ENCODE measurements around the gene PLEKHA7. TPM values are rescaled to one million over a fixed set of nuclear protein-coding genes. Genes with fewer than 3 reads are reported as not detected.

Gene PLEKHA7
- total and polyA plus RNA-seq, 2 of the 13 experiments (the other 11 are each of a cell fraction or from before 2014, with no cell fraction given) = 17.5 to 18.7 TPM

DNA sequence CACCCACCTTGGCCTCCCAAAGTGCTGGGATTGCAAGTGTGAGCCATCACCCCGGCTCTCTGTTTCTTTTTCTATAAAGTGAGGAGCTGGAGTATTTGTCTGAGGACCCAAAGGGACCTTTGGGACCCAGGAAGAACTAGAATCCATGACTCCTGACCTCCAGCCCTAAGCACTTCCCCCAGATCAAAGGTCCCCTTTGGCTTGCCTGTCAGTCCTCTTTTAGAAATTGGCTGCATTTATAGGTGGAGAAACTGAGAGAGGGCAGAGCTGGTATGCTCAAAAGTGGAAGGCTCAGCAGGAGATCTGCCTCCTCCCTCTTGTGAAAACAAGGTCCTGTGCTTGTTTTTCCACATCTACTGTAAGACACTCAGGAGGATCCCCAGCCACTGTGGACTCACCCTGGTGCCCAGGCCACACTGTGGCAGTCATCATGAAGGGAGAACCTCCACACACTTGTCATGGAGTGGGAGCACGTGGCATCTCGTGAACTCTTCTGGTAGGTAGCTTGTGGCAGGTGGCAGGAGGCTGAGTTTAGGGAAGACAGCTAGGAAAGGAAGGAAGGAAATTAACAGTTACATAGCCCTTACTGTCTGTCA lies 12.4 kb upstream of the PLEKHA7 start:
- Histone ChIP-seq H4K20me1 (ENCODE audit: insufficient read depth, low read length) (no peaks in the 10 kb centered on the region), H3K9ac (ENCODE audit: insufficient read depth, low read depth, low read length) (peak overlapping the region; percentile 10; the same call in 1 of the 2 replicates), H3K27ac (ENCODE audit: extremely low read length, insufficient read depth, low read length) (peak overlapping the region; percentile 30), H3K4me2 (ENCODE audit: low read depth, low read length) (no peak overlapping the region), H3K4me1 (ENCODE audit: insufficient read depth, low read length) (peaks cover 13% of the 10 kb centered on the region), H3K36me3 (replicated peaks in 1 of 2; ENCODE audit: control insufficient read depth in 1 of 2, insufficient read depth in 2 of 2, low read length in 2 of 2) (0 out of 5 replicates have a peak, but pooled peaks cover 0 to 3% of the 10 kb centered on the region in 2 experiments), H3K79me2 (ENCODE audit: insufficient read depth, low read length) (no peaks in the 10 kb centered on the region), H2AFZ (ENCODE audit: low read length) (no peak overlapping the region), H3K27me3 (ENCODE audit: control insufficient read depth in 1 of 2, insufficient read depth in 2 of 2, low read length in 2 of 2) (no peaks in the 10 kb centered on the region), H3K4me3 (replicated peaks in 1 of 3; ENCODE audit: insufficient read depth in 1 of 3, low read depth in 2 of 3, low read length in 3 of 3) (no peak overlapping the region), H3K9me3 (ENCODE audit: low read length) (no peaks in the 10 kb centered on the region)
- ChIA-PET POLR2A (interaction anchor here (1.3 kb wide), 1 partner anchor 44 kb away, joined by 3 read pairs; no protein-coding TSS in a partner anchor), CTCF (ENCODE audit: low intra/inter-chr PET ratio, low total read pairs) (no interaction called here)
- intact Hi-C loops (cut with micrococcal nuclease; ENCODE audit: unreplicated experiment) (no loop called here), in situ Hi-C loops (cut with HindIII; ENCODE audit: extremely low pct_ligation_motif_present, low pct_unique_long_range_greater_than_20kb) (no loop called here)
- FAIRE-seq = no peak
- BruUV-seq (replicated peaks) = no TSS peak
- TF ChIP-seq HNF4A (CRISPR knock-in tag; IDR thresholded peaks at IDR 0.05) (peak; percentile 49), NR2F6 (IDR thresholded peaks at IDR 0.05) (0 out of 2 replicates have a peak, but pooled peaks have one; percentile 23), NR2F6 (CRISPR knock-in tag; IDR thresholded peaks at IDR 0.05) (no peak), YY1 (IDR thresholded peaks at IDR 0.05; ENCODE audit: insufficient read depth, insufficient replicate concordance, low read depth, low read length) (no peak), NCOA5 (CRISPR knock-in tag; IDR thresholded peaks at IDR 0.05) (no peak), HNF4G (IDR thresholded peaks at IDR 0.05; ENCODE audit: borderline replicate concordance, low read depth, low read length) (0 out of 2 replicates have a peak, but pooled peaks have one; percentile 18), HNF4G (CRISPR knock-in tag; IDR thresholded peaks at IDR 0.05; ENCODE audit: borderline replicate concordance, low read depth) (no peak)
- TF ChIP-seq, protein P1, sequence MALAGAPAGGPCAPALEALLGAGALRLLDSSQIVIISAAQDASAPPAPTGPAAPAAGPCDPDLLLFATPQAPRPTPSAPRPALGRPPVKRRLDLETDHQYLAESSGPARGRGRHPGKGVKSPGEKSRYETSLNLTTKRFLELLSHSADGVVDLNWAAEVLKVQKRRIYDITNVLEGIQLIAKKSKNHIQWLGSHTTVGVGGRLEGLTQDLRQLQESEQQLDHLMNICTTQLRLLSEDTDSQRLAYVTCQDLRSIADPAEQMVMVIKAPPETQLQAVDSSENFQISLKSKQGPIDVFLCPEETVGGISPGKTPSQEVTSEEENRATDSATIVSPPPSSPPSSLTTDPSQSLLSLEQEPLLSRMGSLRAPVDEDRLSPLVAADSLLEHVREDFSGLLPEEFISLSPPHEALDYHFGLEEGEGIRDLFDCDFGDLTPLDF (CRISPR knock-in tag; IDR thresholded peaks at IDR 0.05) = no peak
- ATAC-seq = peak; percentile 47
- WGBS (ENCODE audit: low lambda C conversion rate) = 82% methylated on average over 3 of the region's 3 CpGs
- DNase-seq (ENCODE audit: low spot score) = no peak
